Neural progenitor cell (in vitro differentiated cells): ENCODE results near the gene MESD.

Source experiments
- CTCF ChIP-seq: fragments of 200-600 bp; sonication (generic); IDR thresholded peaks from 2 replicates; pipeline ENCODE4 v1.5.1; 2017; ENCODE audit warnings: antibody characterized with exemption, mild to moderate bottlenecking
- EZH2 ChIP-seq: fragments of 200-600 bp; sonication (generic); IDR thresholded peaks from 2 replicates; pipeline ENCODE4 v1.6.1; 2017; ENCODE audit warnings: antibody characterized with exemption, mild to moderate bottlenecking, moderate library complexity
- EZH2phosphoT487 ChIP-seq: fragments of 200-600 bp; sonication (generic); IDR thresholded peaks from 2 replicates; pipeline ENCODE4 v1.6.1; 2017; ENCODE audit warnings: antibody characterized with exemption

GRCh38 chr15:80898040-80898439 is 91.6 kb downstream of the MESD start:
- no peak for TF ChIP-seq CTCF
- no peak for TF ChIP-seq EZH2
- no peak for TF ChIP-seq EZH2phosphoT487
